ENCODE data around the gene C12orf56. TPM values are rescaled to one million over a fixed set of nuclear protein-coding genes. Genes with fewer than 3 reads are reported as not detected.
A peak's percentile ranks its signal among the peaks of the same experiment; 100 is the strongest.

The C12orf56 gene
- total and polyA plus RNA-seq, 9 donors = not detected

DNA sequence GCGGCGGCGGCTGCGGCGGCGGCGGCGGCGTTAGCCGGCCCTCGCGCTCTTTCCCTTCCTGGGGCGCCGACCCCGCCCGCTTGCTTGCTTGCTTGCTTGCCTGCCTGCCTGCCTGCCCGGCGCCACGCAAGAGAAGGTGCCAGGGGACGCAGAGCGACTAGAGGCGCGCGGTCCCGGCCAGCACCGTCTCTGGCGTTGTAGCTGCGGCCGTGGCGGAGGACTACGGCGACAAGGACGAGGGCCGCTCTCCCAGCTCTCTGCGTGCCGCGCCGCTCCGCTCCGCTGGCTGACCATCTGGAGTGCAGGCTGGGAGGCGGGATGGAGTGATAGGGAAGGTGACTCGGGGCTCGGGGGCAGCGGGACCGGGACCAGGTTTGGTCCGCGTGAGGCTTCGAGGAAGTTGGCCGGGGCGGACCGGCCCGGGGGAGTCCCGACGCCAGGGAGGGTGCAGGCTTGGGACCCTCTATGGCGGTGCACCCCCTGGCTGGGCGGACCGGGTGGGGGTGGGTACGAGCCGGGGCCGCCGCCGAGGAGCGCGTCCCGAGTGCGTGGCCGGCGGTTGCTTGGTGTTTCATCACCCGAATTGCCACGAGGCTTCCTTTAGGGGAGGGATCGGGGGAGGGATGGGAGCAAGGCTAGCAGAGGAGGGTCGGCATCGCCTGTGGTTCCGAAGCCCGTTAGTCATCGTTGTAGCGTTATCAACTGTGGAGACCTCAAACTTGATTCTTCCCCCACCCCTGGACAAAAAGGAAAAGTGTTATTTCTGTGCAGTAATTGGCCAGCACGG, 14.1 kb upstream of the C12orf56 start:
- 0 to 1% (median 0%) methylated on average over 52 to 78 of the region's 78 CpGs for WGBS, 3 donors

GRCh38 chr12:64403707-64404469, 13.3 kb upstream of the C12orf56 start, which contains the start of gene XPOT:
Gene XPOT, plus strand, starts transcription at chr12:64404392. Its CDS starts 5,644 bp downstream, at chr12:64410036.
- TF ChIP-seq EP300 (IDR thresholded peaks at IDR 0.05) (peak; percentile 28), CTCF (IDR thresholded peaks at IDR 0.05) (no peak), POLR2A (IDR thresholded peaks at IDR 0.05) (no peak)
- Histone ChIP-seq H3K4me3 (peak within 1 kb of the TSS; percentile 90), H3K27ac (peak within 1 kb of the TSS; percentile 54 to 96), H3K27me3 (no peaks in the 10 kb centered on the region), H3K36me3 (no peaks in the 10 kb centered on the region), H3K9me3 (no peaks in the 10 kb centered on the region), H3K4me1 (ENCODE audit: insufficient read depth) (peaks cover 2% of the 10 kb centered on the region)
- intact Hi-C loops (cut with DNase I) = loop anchor here in 1 of 4 donors (10.0 kb wide), 1 partner anchor 51 kb away; the partner anchor contains the start of gene TBK1
- WGBS, 3 donors = 11 to 29% (median 11%) methylated on average over 25 to 60 of the region's 60 CpGs
- peak; percentile 92 to 97 (median 93) for DNase-seq

More for the DNA sequence above, 14.1 kb upstream of the C12orf56 start:
- Histone ChIP-seq H3K4me1 (ENCODE audit: insufficient read depth) (peaks cover 2% of the 10 kb centered on the region), H3K36me3 (no peaks in the 10 kb centered on the region), H3K27me3 (no peaks in the 10 kb centered on the region), H3K4me3 (peak overlapping the region; percentile 90), H3K9me3 (no peaks in the 10 kb centered on the region), H3K27ac (peak overlapping the region; percentile 54 to 96)
- intact Hi-C loops (cut with DNase I) = loop anchor here in 1 of 4 donors (10.0 kb wide), 1 partner anchor 50 kb away; the partner anchor contains the start of gene TBK1
- peak in 2 of 5 donors; percentile 43 to 56 for DNase-seq
- TF ChIP-seq POLR2A (IDR thresholded peaks at IDR 0.05) (peak; percentile 62), EP300 (IDR thresholded peaks at IDR 0.05) (no peak), CTCF (IDR thresholded peaks at IDR 0.05) (no peak)

DNA sequence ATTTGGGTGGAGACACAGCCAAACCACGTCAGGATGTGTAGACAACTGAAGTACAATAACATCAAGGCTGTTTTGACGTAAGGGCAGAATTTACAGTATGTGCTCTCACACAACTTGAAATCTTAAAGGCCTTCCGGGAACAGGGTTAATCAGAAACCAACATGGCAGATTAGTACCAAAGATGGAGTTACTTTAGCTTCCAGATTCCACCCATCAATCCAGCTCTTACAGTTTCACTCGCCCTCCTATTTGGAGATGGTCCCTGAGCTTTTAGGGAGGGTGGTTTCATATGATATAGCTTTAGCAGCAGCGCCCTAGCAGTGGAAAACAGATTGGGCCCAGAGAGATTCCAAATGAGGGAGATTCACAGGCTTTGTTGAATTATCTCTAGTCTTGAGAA, 11.6 kb upstream of the C12orf56 start:
- TF ChIP-seq CTCF (IDR thresholded peaks at IDR 0.05) = no peak
- no peak for TF ChIP-seq POLR2A (IDR thresholded peaks at IDR 0.05)
- TF ChIP-seq EP300 (IDR thresholded peaks at IDR 0.05) = no peak
- no peak for DNase-seq
- no peak overlapping the region for H3K27ac ChIP-seq
- peaks cover 2% of the 10 kb centered on the region for H3K4me1 ChIP-seq (ENCODE audit: insufficient read depth)
- intact Hi-C loops (cut with DNase I) = loop anchor here in 1 of 4 donors (10.0 kb wide), 1 partner anchor 53 kb away; the partner anchor contains the start of gene TBK1
- no peak overlapping the region for H3K4me3 ChIP-seq
- no peaks in the 10 kb centered on the region for H3K27me3 ChIP-seq
- H3K9me3 ChIP-seq = no peaks in the 10 kb centered on the region
- WGBS, 3 donors = 85 to 86% (median 86%) methylated on average over 5 of the region's 5 CpGs
- no peaks in the 10 kb centered on the region for H3K36me3 ChIP-seq

DNA sequence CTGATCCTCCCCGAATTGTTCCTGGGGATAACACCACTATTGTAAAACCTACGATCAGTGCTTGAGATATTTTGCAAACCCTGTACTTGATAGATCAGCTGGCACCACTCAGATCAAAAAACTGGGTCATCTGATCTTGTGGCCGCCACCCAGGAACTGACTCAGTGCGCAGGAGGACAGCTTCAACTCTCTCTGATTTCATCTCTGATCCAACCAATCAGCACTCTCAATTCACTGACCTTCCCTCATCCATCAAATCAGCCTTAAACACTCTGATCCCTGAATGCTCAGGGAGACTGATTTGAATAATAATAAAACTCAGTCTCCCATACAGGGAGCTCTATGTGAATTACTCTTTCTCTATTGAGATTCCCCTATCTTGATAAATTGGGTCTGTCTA, 9.5 kb upstream of the C12orf56 start:
- WGBS, 3 donors = 36 to 45% (median 37%) methylated on average over 4 of the region's 4 CpGs
- Histone ChIP-seq H3K4me3 (no peak overlapping the region), H3K36me3 (no peaks in the 10 kb centered on the region), H3K27ac (no peak overlapping the region), H3K27me3 (no peaks in the 10 kb centered on the region), H3K4me1 (ENCODE audit: insufficient read depth) (no peaks in the 10 kb centered on the region), H3K9me3 (no peaks in the 10 kb centered on the region)
- intact Hi-C loops (cut with DNase I) = loop anchor here in 1 of 4 donors (10.0 kb wide), 1 partner anchor 55 kb away; the partner anchor contains the start of gene TBK1
- DNase-seq = no peak
- no peak for TF ChIP-seq POLR2A (IDR thresholded peaks at IDR 0.05)
- no peak for TF ChIP-seq EP300 (IDR thresholded peaks at IDR 0.05)
- TF ChIP-seq CTCF (IDR thresholded peaks at IDR 0.05) = no peak
